Sigmoid colon (tissue), 3 donors: ENCODE measurements around the gene PEAK1.

ENCODE experiments used
- CTCF ChIP-seq, 4 experiments: fragments of 450-650 bp in 3 of 4; fragments of 200-600 bp in 1 of 4; IDR thresholded peaks; one replicate each; pipeline ENCODE4 v1.5.1; 2016 to 2019; ENCODE audit warnings: antibody characterized with exemption in 4 of 4, mild to moderate bottlenecking in 3 of 4, moderate library complexity in 2 of 4
- POLR2A ChIP-seq, 2 donors: fragments of 450-650 bp; IDR thresholded peaks; one replicate each; pipeline ENCODE4 v1.6.1; 2016; ENCODE audit warnings: antibody characterized with exemption in 2 of 2, mild to moderate bottlenecking in 2 of 2, moderate library complexity in 2 of 2

GRCh38 chr15:77226652-77227051, 193.3 kb downstream of the PEAK1 start:
- TF ChIP-seq CTCF (IDR thresholded peaks at IDR 0.05): no peak
- no peak for TF ChIP-seq POLR2A (IDR thresholded peaks at IDR 0.05)
